Esophagus squamous epithelium (tissue), 5 donors: ENCODE data around the gene PHEX. TPM values are rescaled to one million over a fixed set of nuclear protein-coding genes. Genes with fewer than 3 reads are reported as not detected.
A peak's percentile ranks its signal among the peaks of the same experiment; 100 is the strongest.

Experiments
- DNase-seq: peaks from one replicate; lab custom pipeline; 2025; lab: John Stamatoyannopoulos, UW
- H3K27ac ChIP-seq, 4 donors: fragments of 200-600 bp; sonication (generic); one replicate each; pipeline ENCODE4 v1.5.1; 2016 to 2019; ENCODE audit warnings: mild to moderate bottlenecking in 1 of 4
- H3K27me3 ChIP-seq, 4 donors: fragments of 200-600 bp; sonication (generic); 1 replicate in 3 of 4; 2 replicates in 1 of 4; pipeline versions ENCODE4 v1.5.1 to v1.6.0; 2017 to 2021; ENCODE audit warnings: antibody characterized with exemption in 1 of 4
- H3K36me3 ChIP-seq, 3 donors: fragments of 200-600 bp; sonication (generic); one replicate each; pipeline ENCODE4 v1.5.1; 2016 to 2019
- H3K4me1 ChIP-seq, 3 donors: fragments of 200-600 bp; sonication (generic); one replicate each; pipeline ENCODE4 v1.5.1; 2017 to 2019
- H3K4me3 ChIP-seq, 4 donors: fragments of 200-600 bp; sonication (generic); 1 replicate in 3 of 4; 2 replicates in 1 of 4; pipeline ENCODE4 v1.5.1; 2016 to 2019; ENCODE audit warnings: mild to moderate bottlenecking in 2 of 4, moderate library complexity in 1 of 4
- H3K9me3 ChIP-seq, 3 donors: fragments of 200-600 bp; sonication (generic); one replicate each; pipeline ENCODE4 v1.5.1; 2016 to 2019
- CTCF ChIP-seq, 6 experiments: fragments of 450-650 bp in 4 of 6; fragments of 200-600 bp in 2 of 6; sonication (generic) in 2 of 6; IDR thresholded peaks; one replicate each; pipeline ENCODE4 v1.5.1; 2016 to 2019; ENCODE audit warnings: antibody characterized with exemption in 6 of 6, mild to moderate bottlenecking in 4 of 6, moderate library complexity in 4 of 6
- POLR2A ChIP-seq, 4 donors: fragments of 450-650 bp; IDR thresholded peaks; one replicate each; pipeline ENCODE4 v1.6.1; 2017; ENCODE audit warnings: antibody characterized with exemption in 4 of 4, mild to moderate bottlenecking in 4 of 4, moderate library complexity in 3 of 4
- WGBS, 2 donors: methylation state at CpG; one replicate each; pipeline ENCODE4 v1.1.5; 2018; 5-methylcytosine and 5-hydroxymethylcytosine counted together
- intact Hi-C: fragments of 100-400 bp; cut with DNase I; formaldehyde crosslinking; loops from one replicate; pipeline ENCODE4 v1.15.0; 2022
- total RNA-seq, 4 donors: library from RNA; depleted of rRNA; stranded (reverse); fragments of >200 nt; gene quantifications; one replicate each; pipeline ENCODE4 v1.1.0, GENCODE V29; 2016
- donor health status: DM: yes; HTN: yes; CAD: no.

The PHEX gene
- total RNA-seq, 4 donors from 2014 or later: 0.04 to 0.73 (median 0.31) TPM

- Histone ChIP-seq H3K4me3 (no peak overlapping the region), H3K9me3 (no peaks in the 10 kb centered on the region), H3K27ac (no peak overlapping the region), H3K27me3 (no peaks in the 10 kb centered on the region), H3K36me3 (no peaks in the 10 kb centered on the region), H3K4me1 (no peaks in the 10 kb centered on the region)
- TF ChIP-seq CTCF (IDR thresholded peaks at IDR 0.05) (peak; percentile 23 to 61 (median 44)), POLR2A (IDR thresholded peaks at IDR 0.05) (no peak)
- WGBS, 2 donors: 41 to 54% methylated on average over 6 of the region's 7 CpGs
- intact Hi-C loops: no loop called here
- no peak for DNase-seq
Observed at GRCh38 chrX:22081475-22082092, 49.5 kb downstream of the PHEX start.

DNA sequence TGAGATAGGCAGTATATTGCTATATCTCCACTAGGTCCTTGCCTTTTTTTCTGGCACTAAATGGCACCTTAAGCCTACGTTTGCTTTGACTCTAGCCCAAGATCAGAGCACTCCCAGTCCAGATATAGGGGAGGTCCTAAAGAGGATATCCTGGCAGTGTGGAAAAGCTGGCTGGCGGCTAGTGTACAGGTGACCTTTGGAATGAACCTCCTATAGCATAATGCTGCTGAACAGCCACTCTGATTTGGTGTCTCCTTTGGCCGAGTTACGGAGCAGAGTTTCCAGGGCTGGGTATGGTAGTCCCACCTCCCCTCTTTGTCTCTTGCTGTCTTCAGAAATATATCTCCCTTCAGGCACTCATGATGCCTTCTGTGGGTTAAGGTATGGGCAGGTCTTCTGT, 53.9 kb downstream of the PHEX start:
- Histone ChIP-seq H3K27ac (no peak overlapping the region), H3K4me1 (no peaks in the 10 kb centered on the region), H3K36me3 (no peaks in the 10 kb centered on the region), H3K9me3 (no peaks in the 10 kb centered on the region), H3K27me3 (no peaks in the 10 kb centered on the region), H3K4me3 (no peak overlapping the region)
- 73% methylated on average over 4 of the region's 4 CpGs; no CpG with 5 or more reads in 1 of the 2 donors for WGBS, 2 donors
- DNase-seq: no peak
- intact Hi-C loops: no loop called here
- TF ChIP-seq CTCF (IDR thresholded peaks at IDR 0.05): no peak
- TF ChIP-seq POLR2A (IDR thresholded peaks at IDR 0.05): no peak

- DNase-seq: no peak
- Histone ChIP-seq H3K36me3 (no peaks in the 10 kb centered on the region), H3K4me3 (no peak overlapping the region), H3K9me3 (no peaks in the 10 kb centered on the region), H3K27ac (no peak overlapping the region), H3K4me1 (no peaks in the 10 kb centered on the region), H3K27me3 (no peaks in the 10 kb centered on the region)
- intact Hi-C loops: no loop called here
- TF ChIP-seq CTCF (IDR thresholded peaks at IDR 0.05) (no peak), POLR2A (IDR thresholded peaks at IDR 0.05) (no peak)
- 51 to 62% methylated on average over 3 of the region's 3 CpGs for WGBS, 2 donors
Observed at GRCh38 chrX:22087011-22087557, 55.0 kb downstream of the PHEX start.

DNA sequence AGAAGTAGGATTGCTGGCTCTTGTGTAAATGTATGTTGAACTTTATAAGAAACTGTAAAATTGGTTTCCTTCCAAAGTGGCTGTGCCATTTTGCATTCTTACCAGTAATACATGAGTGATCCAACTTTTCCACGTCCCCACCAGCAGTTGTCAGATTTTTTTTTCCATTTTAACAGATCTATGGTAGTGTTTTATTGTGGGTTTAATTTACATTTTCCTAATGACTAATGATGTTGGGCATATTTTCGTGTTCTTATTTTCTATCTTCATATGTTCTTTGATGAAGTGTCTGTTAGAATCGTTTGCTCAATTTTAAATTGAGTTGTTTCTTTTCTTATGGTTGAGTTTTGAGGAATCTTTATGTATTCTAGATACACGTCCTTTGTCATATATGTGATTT, 56.2 kb downstream of the PHEX start:
- Histone ChIP-seq H3K27me3 (no peaks in the 10 kb centered on the region), H3K4me1 (no peaks in the 10 kb centered on the region), H3K36me3 (no peaks in the 10 kb centered on the region), H3K4me3 (no peak overlapping the region), H3K27ac (no peak overlapping the region), H3K9me3 (no peaks in the 10 kb centered on the region)
- TF ChIP-seq POLR2A (IDR thresholded peaks at IDR 0.05) (no peak), CTCF (IDR thresholded peaks at IDR 0.05) (no peak)
- 60 to 69% methylated on average over 4 of the region's 4 CpGs for WGBS, 2 donors
- intact Hi-C loops: no loop called here
- no peak for DNase-seq

DNA sequence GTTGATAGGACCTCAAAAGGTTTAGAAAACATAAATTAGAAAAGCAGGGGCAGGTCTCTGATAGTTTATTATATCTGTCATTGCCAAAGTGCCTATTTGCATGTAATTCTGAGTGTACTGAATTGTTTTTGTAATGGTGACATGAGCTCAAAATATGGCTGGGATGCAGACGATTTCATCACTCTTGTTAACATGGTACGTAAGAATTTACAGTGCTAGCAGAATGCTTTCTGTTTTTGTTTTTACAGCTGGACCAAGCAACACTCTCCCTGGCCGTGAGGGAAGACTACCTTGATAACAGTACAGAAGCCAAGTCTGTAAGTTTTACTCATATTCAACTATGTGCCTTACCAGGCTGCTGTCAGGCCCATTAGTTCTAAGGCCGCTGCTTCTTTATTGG, 58.1 kb downstream of the PHEX start:
- no peak overlapping the region for H3K27ac ChIP-seq
- intact Hi-C loops: no loop called here
- no peak for DNase-seq
- H3K9me3 ChIP-seq: no peaks in the 10 kb centered on the region
- WGBS, 2 donors: 71 to 84% methylated on average over 4 of the region's 4 CpGs
- no peak for TF ChIP-seq POLR2A (IDR thresholded peaks at IDR 0.05)
- no peak for TF ChIP-seq CTCF (IDR thresholded peaks at IDR 0.05)
- H3K36me3 ChIP-seq: no peaks in the 10 kb centered on the region
- no peaks in the 10 kb centered on the region for H3K27me3 ChIP-seq
- H3K4me1 ChIP-seq: no peaks in the 10 kb centered on the region
- no peak overlapping the region for H3K4me3 ChIP-seq
